GM12878 (cell line): ENCODE data around the gene ANAPC2. TPM values are rescaled to one million over a fixed set of nuclear protein-coding genes. Genes with fewer than 3 reads are reported as not detected.

Source experiments
- BACH1 ChIP-seq: fragments of 450-650 bp; IDR thresholded peaks from 2 replicates; pipeline ENCODE4 v1.6.1; 2017; ENCODE audit warnings: mild to moderate bottlenecking, borderline replicate concordance
- BCL11A ChIP-seq: IDR thresholded peaks from 2 replicates; pipeline ENCODE4 v1.6.1; 2011; ENCODE audit warnings: low read depth, low read length
- BCLAF1 ChIP-seq: fragments of 450-650 bp; IDR thresholded peaks from 2 replicates; pipeline ENCODE4 v1.6.1; 2017; ENCODE audit warnings: antibody characterized with exemption, mild to moderate bottlenecking, moderate library complexity
- CREB1 ChIP-seq: IDR thresholded peaks from 2 replicates; pipeline ENCODE4 v1.6.1; 2012; ENCODE audit warnings: low read depth, mild to moderate bottlenecking, inconsistent platforms
- CREM ChIP-seq: IDR thresholded peaks from 2 replicates; pipeline ENCODE4 v1.6.1; 2014; ENCODE audit warnings: antibody characterized with exemption, low read depth
- DPF2 ChIP-seq: fragments of 450-650 bp; IDR thresholded peaks from 2 replicates; pipeline ENCODE4 v1.6.1; 2017; ENCODE audit warnings: mild to moderate bottlenecking
- GABPA ChIP-seq: IDR thresholded peaks from 2 replicates; pipeline ENCODE4 v1.6.1; 2014; ENCODE audit warnings: antibody characterized with exemption, low read depth, mild to moderate bottlenecking, inconsistent platforms
- GATAD2B ChIP-seq: fragments of 450-650 bp; conservative IDR thresholded peaks from 2 replicates; pipeline ENCODE4 v1.6.1; 2017; ENCODE audit warnings: low read depth, mild to moderate bottlenecking, moderate library complexity
- HCFC1 ChIP-seq: fragments of 150-350 bp; IDR thresholded peaks from 2 replicates; pipeline ENCODE4 v1.6.1; 2014; ENCODE audit warnings: low read length
- KLF5 ChIP-seq: fragments of 450-650 bp; IDR thresholded peaks from 2 replicates; pipeline ENCODE4 v1.6.1; 2014; ENCODE audit warnings: mild to moderate bottlenecking; ENCODE audit not compliant: partially characterized antibody
- MAX ChIP-seq: IDR thresholded peaks from 2 replicates; pipeline ENCODE4 v1.6.1; 2012; ENCODE audit warnings: low read depth, low read length, improper control_type of control experiment
- MXI1 ChIP-seq: fragments of 150-350 bp; IDR thresholded peaks from 2 replicates; pipeline ENCODE4 v1.6.1; 2011; ENCODE audit warnings: low read depth, mild to moderate bottlenecking, inconsistent platforms, low read length, improper control_type of control experiment
- NKRF ChIP-seq: fragments of 450-650 bp; conservative IDR thresholded peaks from 2 replicates; pipeline ENCODE4 v1.6.1; 2017; ENCODE audit warnings: mild to moderate bottlenecking, moderate library complexity
- POLR2A ChIP-seq: IDR thresholded peaks from 2 replicates; pipeline ENCODE4 v1.6.1; 2011; ENCODE audit warnings: low read depth, mild to moderate bottlenecking, low read length
- RB1 ChIP-seq: fragments of 450-650 bp; formaldehyde crosslinking; IDR thresholded peaks from 2 replicates; pipeline ENCODE4 v1.6.1; 2017; ENCODE audit warnings: mild to moderate bottlenecking, borderline replicate concordance
- RUNX3 ChIP-seq: IDR thresholded peaks from 2 replicates; pipeline ENCODE4 v1.6.1; 2012; ENCODE audit warnings: low read length, inconsistent platforms
- SMAD5 ChIP-seq: IDR thresholded peaks from 2 replicates; pipeline ENCODE4 v1.6.1; 2016; ENCODE audit warnings: antibody characterized with exemption, low read depth
- SMARCA5 ChIP-seq: fragments of 450-650 bp; IDR thresholded peaks from 2 replicates; pipeline ENCODE4 v1.6.1; 2017; ENCODE audit warnings: mild to moderate bottlenecking
- TCF12 ChIP-seq: IDR thresholded peaks from 2 replicates; pipeline ENCODE4 v1.6.1; 2011; ENCODE audit warnings: low read depth, mild to moderate bottlenecking, low read length
- YY1 ChIP-seq: IDR thresholded peaks from 2 replicates; pipeline ENCODE4 v1.6.1; 2011; ENCODE audit warnings: low read depth, mild to moderate bottlenecking, low read length
- ZNF217 ChIP-seq: fragments of 450-650 bp; IDR thresholded peaks from 2 replicates; pipeline ENCODE4 v1.6.1; 2017; ENCODE audit warnings: antibody characterized with exemption, mild to moderate bottlenecking
- ZNF24 ChIP-seq: fragments of 450-650 bp; IDR thresholded peaks from 2 replicates; pipeline ENCODE4 v1.6.1; 2017; ENCODE audit warnings: antibody characterized with exemption, mild to moderate bottlenecking
- polyA plus RNA-seq, 11 experiments: library from polyadenylated mRNA; depleted of rRNA in 4 of 11; unstranded in 6 of 11; stranded (reverse) in 5 of 11; fragments of >200 nt; fragmentation: Nextera tagmentation in 4 of 11; fragmentation: Illumina TruSeq in 1 of 11; extraction: Ambion mirVana in 4 of 11; extraction: Trizol in 1 of 11; gene quantifications; 1 replicate in 1 of 11; 2 replicates in 10 of 11; pipeline versions ENCODE4 v1.2.1 to v1.2.3, GENCODE V29; 2011 to 2016; ENCODE audit warnings: inconsistent platforms in 2 of 11, missing spikeins in 2 of 11, low read depth in 1 of 11
- total RNA-seq, 4 experiments: library from RNA; depleted of rRNA in 3 of 4; stranded (reverse); fragments of >200 nt in 3 of 4; fragmentation: Illumina TruSeq in 1 of 4; extraction: Trizol in 1 of 4; gene quantifications; 2 replicates each; pipeline versions ENCODE4 v1.2.1 to v1.2.3, GENCODE V29; 2013 to 2021

Gene ANAPC2
- total and polyA plus RNA-seq, 10 of the 15 experiments (the other 5 are each of a cell fraction or from before 2014, with no cell fraction given) = 0.03 to 65.2 (median 20.5) TPM

- TF ChIP-seq DPF2 (peak; percentile 82), MXI1 (peak; percentile 89), BCLAF1 (no peak), ZNF217 (peak; percentile 31; the same call in 1 of the 2 replicates), BCL11A (no peak), SMARCA5 (peak; percentile 69; the same call in 1 of the 2 replicates), POLR2A (peak; percentile 92), SMAD5 (peak; percentile 47), GATAD2B (peak; percentile 88), RUNX3 (peak; percentile 44), KLF5 (no peak), CREB1 (peak; percentile 98), YY1 (peak; percentile 97), ZNF24 (no peak; the same call in 1 of the 2 replicates), GABPA (peak; percentile 96), NKRF (peak; percentile 96), HCFC1 (peak; percentile 82), MAX (peak; percentile 69; the same call in 1 of the 2 replicates), CREM (peak; percentile 99), BACH1 (peak; percentile 79; the same call in 1 of the 2 replicates), RB1 (peak; percentile 98; the same call in 1 of the 2 replicates), TCF12 (0 out of 2 replicates have a peak, but pooled peaks have one; percentile 47)
These were observed 17.0 kb upstream of the ANAPC2 start, which contains the start of the genes NDOR1 and TMEM203 (continued) for GRCh38 chr9:137205126-137206069.
